HG03095 (cell line): ENCODE results near the gene ITM2B.
"Not testable (repeated sequence)": the region's sequence is repeated elsewhere in the genome, so short reads cannot be mapped to it uniquely, and the experiment has no call there.

ENCODE experiments used
- ATAC-seq: cut with Tn5 transposase; IDR thresholded peaks from one replicate; pipeline ENCODE4 v1.9.1; 2021; ENCODE audit warnings: moderate library complexity; ENCODE audit not compliant: unreplicated experiment

ITM2B gene

DNA sequence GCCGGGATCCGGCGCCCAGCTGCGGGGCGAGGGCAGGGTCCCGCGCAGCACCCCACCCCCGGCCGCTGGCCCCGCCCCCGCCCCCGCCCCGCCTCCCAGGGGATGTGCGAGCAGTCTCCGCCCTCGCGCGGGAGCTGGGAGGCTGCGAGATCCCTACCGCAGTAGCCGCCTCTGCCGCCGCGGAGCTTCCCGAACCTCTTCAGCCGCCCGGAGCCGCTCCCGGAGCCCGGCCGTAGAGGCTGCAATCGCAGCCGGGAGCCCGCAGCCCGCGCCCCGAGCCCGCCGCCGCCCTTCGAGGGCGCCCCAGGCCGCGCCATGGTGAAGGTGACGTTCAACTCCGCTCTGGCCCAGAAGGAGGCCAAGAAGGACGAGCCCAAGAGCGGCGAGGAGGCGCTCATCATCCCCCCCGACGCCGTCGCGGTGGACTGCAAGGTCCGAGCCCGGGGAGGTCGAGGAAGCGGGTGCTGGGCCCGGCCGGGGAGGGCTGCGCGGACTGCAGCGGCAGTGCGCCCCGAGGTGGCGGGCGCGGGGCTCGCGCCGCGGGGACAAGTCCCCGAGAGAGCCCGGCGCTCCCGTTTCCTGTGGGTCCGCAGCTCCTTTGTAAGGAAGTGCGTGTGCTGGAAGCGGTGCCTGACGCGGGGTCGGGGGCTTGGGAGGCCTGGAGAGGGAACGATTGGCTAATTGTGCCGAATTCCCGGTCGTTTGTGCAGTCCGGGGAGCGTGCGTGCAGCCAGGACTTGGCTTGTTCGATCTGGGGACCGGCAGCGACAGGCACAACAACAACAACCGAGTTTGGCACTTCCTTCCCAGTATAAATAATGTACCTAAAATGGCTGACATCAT is at the start of gene ITM2B:
Gene ITM2B (plus strand): TSS at position 161 of the 843 bp plus-strand sequence. CDS start 155 bp downstream, at position 316.
- ATAC-seq = peak; percentile 57

DNA sequence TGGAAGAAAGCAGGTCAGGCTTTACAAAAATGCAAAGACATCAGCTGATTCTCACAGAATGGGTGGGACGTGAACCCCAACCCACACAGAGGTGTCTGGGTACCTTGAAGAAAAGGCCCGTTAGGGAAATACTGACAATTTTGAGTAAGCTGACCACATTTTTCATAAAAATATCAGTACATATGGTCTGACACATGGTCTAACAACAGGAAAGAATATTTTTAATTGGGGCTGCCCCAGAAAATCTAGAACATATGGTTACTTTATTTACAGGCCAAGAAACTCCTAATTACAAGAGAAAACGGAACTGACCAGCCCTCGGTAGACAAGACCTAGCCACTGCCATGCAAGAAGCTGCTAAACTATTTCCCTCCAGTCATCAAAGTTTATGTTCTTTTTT is 48.7 kb upstream of the ITM2B start:
- ATAC-seq = no peak

DNA sequence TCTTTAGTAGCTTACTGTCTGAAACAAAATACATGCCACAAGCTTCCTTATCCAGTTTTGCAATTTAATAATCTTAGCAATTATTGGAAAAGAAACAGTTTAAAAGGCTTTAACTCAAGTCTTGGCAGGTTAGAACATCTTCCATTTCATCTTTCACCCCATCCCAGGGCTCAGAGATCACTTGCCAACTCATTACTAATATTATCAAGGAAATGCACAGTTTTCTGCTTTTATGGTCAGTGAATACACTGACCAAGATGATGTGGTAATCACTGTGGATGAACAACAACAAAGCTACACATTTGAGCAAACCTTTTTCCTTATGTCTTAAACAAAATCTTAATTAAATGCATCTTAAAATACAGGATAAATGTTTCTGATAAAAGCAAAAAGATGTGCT is 48.0 kb upstream of the ITM2B start:
- ATAC-seq = no peak

DNA sequence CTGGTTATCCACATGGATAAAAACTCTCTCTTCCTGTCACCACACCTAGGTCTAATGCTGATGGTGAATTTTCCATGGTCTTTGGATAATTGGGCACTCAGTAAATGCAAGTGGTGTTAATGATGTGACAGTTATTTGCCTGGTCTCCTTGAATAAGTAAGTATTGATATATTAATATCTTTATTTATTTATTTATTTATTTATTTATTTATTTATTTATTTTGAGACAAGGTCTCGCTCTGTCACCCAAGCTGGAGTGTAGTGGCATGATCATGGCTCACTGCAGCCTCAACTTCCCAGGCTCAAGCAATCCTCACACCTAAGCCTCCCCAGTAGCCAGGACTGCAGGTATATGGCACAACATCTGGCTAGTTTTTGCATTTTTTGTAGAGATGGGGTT is 46.3 kb upstream of the ITM2B start:
- ATAC-seq = no peak

DNA sequence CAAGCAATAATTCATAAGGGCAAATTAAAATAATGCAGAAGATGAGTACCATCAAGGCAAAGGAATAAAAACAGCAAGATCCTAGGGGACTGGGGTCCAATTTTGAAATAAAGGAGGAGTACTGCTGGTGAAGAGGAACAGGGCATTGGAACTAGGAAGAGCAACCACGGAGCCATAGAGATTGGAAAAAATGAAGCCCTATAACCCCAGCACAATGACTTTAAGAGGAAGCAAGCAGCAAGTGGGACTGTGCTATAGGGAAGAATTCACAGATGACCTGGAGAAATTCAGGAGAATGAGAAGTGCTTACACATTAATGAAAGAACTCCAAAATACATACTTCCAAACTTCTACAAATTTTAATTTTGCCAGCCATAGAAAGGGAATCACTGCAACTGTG is 44.9 kb upstream of the ITM2B start:
- ATAC-seq = no peak

DNA sequence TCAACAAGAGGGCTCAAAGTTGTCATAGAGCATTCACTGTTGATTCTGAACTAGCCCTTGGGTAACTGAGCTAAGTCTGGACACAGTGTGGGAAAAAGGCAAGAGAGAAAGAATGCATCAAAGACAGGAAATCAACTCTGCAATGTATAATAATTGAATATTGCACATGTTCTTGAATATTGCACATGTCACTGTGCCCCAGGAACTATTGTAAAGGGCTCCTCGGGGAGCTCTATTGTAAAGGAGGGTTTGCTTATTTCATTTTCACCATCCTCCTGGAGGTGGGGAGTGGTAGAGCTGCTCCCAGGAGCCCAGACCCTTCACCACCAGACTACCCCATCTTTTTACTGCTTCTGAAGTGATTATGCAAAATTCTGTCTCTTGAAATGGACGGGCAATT is 44.4 kb upstream of the ITM2B start:
- no peak for ATAC-seq

DNA sequence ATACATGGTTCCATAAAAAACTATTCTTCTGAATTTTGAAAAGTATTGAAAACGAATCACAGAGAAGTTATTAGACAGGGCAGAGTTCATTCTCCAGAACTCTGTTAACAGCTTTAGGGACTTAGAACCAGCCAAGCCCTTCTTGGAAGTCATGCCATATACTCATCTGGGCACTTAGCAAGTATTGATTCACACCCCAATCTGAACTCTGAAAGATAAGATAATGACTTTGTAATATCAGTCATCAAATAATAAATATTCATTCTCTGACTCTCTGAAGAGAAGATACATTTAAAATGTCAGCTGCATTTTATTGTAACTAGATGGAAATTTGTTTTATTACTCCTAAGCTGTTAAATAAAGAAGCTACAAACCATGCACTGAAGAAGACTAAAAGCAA is 43.8 kb upstream of the ITM2B start:
- ATAC-seq = no peak

DNA sequence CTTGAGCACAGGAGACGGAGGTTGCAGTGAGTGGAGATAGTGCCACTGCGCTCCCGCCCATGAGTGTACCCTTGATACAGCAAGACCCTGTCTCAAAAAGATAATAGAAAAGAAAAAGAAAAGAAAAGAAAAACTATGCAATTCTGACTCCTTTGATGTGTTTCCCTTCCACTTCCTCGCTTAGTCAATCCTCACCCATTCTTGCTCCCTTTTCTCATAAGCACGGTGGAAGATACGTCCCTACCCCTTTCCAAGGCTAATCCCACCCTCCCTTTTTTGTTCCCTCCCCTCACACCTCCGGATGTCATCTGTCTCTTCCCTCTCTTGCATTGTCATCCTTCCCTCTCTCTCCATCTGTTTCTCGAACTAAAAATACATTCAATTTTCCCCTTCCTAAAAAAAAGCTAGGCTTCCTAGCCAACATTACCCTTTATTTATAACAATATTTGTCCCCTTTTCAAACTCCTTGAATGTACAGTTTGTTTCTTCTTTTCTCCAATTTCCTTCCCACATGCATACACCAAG is 40.5 kb upstream of the ITM2B start:
- no peak for ATAC-seq

DNA sequence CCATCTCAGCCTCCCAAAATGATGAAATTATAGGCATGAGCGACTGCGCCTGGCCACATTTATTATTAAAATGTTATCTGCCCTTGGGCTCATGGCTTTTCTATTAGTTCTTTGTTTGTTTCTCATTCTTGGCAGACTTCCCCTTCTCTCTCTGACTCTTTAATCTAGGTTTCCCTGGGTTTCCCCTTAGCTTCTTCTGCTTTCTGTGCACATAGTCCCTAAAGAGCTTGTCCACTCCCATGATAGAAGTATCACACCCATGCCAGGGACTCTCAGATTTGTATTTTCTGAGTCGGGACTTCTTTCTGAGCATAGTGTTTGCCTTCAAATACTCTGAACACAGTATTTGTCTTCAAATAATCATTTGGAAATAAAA is 38.6 kb upstream of the ITM2B start:
- ATAC-seq = peak; percentile 69

DNA sequence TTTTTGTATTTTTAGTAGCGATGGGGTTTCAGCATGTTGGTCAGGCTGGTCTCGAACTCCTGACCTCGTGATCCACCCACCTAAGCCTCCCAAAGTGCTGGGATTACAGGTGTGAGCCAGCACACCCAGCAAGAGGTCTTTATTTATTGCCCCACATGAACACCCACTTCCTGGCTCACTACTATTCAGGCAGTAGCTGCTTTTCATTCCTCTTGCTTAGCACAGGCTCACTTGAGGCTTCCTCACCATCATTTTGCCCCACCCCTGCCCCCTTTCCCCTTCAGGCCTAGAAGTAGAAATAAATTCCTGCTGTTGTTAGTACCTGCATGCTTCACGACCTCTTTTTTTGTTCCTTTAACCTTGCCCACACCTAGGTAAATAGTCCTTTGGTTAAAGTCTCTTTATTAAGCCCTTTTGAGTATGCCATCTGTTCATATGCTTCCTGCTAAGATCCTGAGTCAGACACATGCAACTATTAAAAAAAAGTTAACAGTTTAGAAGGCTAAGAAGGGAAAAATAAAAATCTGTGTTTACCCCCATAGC is 33.5 kb upstream of the ITM2B start:
- no peak for ATAC-seq

DNA sequence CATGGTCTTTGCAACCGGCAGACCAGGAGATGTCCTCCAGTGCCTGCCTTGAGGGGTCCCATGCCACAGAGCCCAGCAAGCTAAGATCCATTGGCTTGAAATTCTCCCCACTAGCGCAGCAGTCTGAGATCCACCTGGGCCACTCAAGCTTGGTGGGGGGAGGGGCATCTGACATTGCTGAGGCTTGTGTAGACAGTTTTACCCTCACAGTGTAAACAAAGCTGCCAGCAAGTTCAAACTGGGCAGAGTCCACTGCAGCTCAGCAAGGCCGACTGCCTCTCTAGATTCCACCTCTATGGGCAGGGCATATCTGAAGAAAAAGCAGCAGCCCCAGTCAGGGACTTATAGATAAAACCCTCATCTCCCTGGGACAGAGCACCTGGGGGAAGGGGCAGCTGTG is 32.0 kb upstream of the ITM2B start:
- no peak for ATAC-seq

DNA sequence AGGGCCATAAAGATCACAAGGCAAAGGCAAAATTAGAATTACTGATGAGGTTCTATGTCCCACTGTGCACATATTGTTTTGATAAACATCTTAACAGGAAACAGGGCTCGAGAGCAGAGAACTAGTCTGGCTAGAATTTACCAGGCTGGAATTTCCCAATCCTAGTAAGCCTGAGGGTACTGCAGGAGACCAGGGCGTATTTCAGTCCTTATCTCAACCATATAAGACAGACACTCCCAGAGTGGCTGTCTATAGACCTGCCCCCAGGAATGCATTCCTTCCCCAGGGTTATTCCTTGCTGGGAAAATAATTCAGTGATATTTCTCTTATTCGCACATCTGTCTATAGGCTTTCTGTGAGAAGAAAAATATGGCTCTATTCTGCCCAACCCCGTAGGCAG is 25.8 kb upstream of the ITM2B start:
- ATAC-seq = not testable (repeated sequence)

DNA sequence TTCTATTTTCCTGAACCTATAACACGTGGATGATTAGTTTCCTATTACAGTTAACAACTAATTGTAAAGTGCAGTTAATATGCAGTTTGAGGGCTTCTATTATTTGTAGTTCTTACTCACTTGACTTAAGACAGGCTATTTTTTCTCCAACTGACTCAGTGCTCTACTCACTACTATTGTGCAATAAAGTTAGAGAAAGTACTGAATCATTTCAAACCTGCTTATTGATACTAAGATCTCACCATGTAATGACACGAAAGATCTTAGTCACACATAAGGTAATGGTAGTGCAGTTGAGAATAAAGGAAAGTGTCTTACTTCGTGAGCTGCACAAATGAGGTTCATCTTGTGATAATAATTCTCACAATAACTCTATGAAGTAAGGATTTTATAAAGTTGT is 22.8 kb upstream of the ITM2B start:
- no peak for ATAC-seq

DNA sequence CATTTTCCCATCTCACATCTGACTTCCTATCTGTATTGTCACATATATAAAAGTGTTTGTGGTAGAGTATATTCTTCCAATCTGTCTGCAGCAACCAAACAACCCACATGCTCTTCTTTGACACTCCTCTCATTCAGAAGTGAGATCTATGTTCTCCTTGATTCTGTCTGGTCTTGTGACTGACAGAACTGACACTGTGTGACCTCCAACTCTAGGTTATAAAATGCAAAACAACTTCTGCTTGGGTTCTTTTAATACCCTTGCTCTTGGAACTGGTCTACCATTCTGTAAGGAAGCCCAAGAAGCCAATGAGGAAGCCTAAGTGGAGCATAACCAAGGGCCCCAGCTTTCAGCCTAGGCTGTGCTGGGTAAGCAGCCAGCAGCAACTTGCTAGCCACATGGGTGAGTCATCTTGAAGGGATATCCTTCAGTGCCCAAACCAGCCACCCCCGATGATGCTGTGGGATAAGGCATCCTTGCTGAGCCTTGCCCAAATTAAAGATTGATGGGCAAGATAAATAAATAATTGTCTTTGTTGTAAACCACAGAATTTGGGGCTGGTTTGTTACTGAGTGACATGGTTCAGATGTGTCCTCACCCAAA is 18.4 kb upstream of the ITM2B start:
- ATAC-seq = no peak

DNA sequence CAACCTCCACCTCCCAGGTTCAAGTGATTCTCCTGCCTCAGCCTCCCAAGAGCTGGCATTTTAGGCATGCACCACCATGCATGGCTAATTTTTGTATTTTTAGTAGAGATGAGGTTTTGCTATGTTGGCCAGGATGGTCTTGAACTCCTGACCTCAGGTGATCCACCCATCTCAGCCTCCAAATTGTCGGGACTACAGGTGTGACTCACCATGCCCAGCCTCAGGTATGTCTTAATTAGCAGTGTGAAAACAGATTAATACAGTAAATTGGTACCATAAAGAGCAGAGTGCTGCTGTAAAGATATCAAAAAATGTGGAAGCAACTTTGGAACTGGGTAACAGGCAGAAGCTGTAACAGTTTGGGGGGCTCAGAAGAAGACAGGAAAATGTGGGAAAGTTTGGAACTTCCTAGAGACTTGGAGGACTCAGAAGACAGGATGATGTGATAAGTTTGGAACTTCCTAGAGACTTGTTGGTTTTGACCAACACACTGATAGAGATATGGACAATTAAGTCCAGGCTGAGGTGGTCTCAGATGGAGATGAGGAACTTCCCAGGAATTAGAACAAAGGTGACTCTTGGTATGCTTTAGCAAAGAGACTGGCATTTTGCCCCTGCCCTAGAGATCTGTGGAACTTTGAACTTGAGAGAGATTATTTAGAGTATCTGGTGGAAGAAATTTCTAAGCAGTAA is 17.3 kb upstream of the ITM2B start:
- ATAC-seq = not testable (repeated sequence)

DNA sequence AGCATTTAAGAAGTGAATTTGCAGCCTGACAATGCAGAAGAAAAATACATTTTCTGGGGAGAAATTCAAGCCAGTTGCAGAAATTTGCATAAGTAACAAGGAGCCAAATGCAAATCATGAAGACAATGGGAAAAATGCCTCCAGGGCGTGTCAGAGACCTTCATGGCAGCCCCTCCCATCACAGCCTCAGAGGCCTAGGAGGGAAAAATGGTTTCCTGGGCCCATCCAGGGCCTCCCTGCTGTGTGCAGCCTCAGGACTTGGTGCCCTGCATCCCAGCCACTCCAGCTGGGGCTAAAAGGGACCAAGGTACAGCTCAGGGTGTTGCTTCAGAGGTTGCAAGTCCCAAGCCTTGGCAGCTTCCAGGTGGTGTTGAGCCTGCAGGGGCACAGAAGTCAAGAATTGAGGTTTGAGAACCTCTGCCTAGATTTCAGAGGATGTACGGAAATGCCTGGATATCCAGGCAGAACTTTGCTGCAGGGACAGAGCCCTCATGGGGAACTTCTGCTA is 16.7 kb upstream of the ITM2B start:
- ATAC-seq = no peak

DNA sequence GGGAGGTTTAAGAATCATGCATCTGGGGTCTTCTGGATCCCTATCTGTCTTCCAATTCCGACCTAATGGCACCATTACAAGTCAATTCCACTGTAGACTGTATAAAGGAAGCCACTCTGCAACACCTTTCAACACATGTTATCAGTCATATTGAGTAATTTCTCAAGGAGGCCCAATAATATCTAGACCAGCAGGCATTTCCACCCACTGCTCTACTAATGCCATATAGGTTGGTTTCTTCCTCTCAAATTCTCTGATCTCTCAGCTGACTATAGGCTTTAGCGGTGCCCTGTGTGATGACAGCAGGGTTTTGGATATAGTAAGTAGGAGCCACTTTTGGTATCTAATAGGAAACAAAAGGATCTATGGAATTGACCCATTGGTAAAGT is 12.4 kb upstream of the ITM2B start:
- no peak for ATAC-seq

DNA sequence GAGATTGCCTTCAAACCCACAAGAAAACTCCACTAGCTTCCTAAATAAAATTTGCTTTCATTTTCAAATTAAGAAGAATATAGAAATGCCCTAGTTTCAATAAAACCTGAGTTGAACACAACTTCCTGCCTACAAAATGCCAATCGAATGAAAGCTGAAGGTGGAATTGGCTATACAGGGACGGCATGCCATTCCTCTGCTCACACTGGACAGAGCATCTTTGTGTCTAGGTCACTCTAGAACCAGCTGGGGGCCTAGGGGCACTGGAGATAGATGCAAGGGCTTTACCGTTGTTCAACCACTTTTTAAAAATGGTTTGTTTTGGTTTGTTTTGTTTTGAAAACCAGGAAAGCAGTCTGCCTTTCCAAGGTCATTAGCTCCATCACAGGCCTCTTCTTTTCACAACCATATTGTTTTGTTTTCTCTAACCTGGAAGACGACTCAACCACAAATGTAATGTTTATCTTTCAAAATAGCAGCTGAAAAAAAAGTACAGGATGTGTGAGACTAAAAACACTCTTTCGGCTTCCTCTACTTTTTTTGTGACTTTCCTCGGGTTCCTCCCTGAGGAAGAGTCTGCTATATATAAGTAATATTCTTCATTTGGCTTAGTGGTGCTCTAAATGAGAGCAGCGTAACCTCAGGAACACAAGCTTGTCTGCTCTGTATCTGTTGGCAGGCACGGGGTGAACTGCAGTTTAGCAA is 11.9 kb upstream of the ITM2B start:
- ATAC-seq = no peak

DNA sequence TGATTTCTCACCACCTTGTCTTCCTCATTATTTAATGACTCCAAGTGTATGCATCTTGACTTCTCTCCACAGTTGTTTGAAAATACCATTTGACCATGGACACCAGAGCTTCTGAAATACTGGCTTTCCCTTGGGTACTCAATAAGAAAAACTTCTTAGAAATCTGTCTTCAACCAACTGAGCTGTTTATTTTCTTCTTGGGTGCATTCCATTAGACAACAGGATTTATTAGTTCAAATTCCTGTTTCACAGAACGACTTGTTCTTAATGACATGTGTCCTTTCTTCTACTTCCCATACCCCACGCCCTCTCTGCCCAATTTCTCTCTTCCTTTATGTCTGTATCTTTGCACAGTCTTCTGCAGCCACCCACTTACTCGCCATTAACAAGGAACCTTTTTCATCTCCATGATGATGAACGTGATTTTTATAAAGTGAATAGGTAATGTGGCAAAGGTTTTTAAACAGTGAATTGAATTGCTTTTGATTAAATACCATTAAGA is 11.3 kb upstream of the ITM2B start:
- no peak for ATAC-seq
